ENCODE results near the gene FJX1. TPM values are rescaled to one million over a fixed set of nuclear protein-coding genes. Genes with fewer than 3 reads are reported as not detected.
A peak's percentile ranks its signal among the peaks of the same experiment; 100 is the strongest.

FJX1 gene
- total and polyA plus RNA-seq, 10 donors: 3.0 to 40.6 (median 9.2) TPM

DNA sequence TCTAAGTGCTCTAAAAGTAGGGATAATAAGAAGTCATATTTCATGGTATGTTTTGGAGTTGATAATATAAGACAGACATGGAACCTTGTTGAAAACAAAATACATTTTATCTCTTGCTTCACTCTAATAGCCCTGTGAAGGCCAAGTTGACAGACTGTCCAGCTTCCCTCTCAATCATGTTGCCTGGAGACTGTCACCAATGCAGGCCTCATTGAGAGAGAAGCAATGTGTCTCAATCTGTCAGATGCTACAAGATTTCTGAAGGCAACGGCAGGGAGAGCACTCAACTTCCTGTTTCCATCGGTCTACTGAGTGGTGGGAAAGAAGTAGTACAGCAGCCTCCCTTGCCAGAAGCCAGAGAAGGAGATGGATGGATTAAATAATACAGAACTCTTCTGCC lies 23.6 kb upstream of the FJX1 start:
- TF ChIP-seq POLR2AphosphoS5 (IDR thresholded peaks at IDR 0.05): no peak
- peak in 1 of 11 experiments; percentile 6 for TF ChIP-seq CTCF (IDR thresholded peaks at IDR 0.05 in 8 of 11, conservative IDR thresholded peaks at IDR 0.05 in 3 of 11)
- WGBS, 5 donors: 0 to 9% (median 5%) methylated on average over 2 of the region's 2 CpGs
- Histone ChIP-seq H3K27me3 (replicated peaks in 1 of 7) (peaks cover 0 to 19% (median 0%) of the 10 kb centered on the region in 7 donors), H3K27ac (peak overlapping the region in 2 of 8 donors; percentile 21 to 41), H3K4me3 (no peak overlapping the region), H3K9me3 (no peaks in the 10 kb centered on the region), H3K36me3 (no peaks in the 10 kb centered on the region), H3K4me1 (peaks cover 0 to 3% (median 0%) of the 10 kb centered on the region in 6 donors)
- DNase-seq: no peak
- intact Hi-C loops (cut with DNase I; ENCODE audit: low total_unique reads): no loop called here

GRCh38 chr11:35598254-35599125 lies 19.8 kb upstream of the FJX1 start:
- intact Hi-C loops (cut with DNase I; ENCODE audit: low total_unique reads): no loop called here
- 50 to 82% (median 76%) methylated on average over 3 of the region's 3 CpGs for WGBS, 5 donors
- H3K36me3 ChIP-seq: no peaks in the 10 kb centered on the region
- no peaks in the 10 kb centered on the region for H3K9me3 ChIP-seq
- no peak for DNase-seq
- H3K27ac ChIP-seq: no peak overlapping the region
- H3K4me3 ChIP-seq: no peak overlapping the region
- H3K27me3 ChIP-seq (replicated peaks in 1 of 7): peaks cover 0 to 24% (median 0%) of the 10 kb centered on the region in 7 donors
- TF ChIP-seq CTCF (IDR thresholded peaks at IDR 0.05 in 8 of 11, conservative IDR thresholded peaks at IDR 0.05 in 3 of 11) (no peak), POLR2A (IDR thresholded peaks at IDR 0.05) (no peak), POLR2AphosphoS5 (IDR thresholded peaks at IDR 0.05) (no peak)
- H3K4me1 ChIP-seq: peaks cover 0 to 3% (median 0%) of the 10 kb centered on the region in 6 donors

DNA sequence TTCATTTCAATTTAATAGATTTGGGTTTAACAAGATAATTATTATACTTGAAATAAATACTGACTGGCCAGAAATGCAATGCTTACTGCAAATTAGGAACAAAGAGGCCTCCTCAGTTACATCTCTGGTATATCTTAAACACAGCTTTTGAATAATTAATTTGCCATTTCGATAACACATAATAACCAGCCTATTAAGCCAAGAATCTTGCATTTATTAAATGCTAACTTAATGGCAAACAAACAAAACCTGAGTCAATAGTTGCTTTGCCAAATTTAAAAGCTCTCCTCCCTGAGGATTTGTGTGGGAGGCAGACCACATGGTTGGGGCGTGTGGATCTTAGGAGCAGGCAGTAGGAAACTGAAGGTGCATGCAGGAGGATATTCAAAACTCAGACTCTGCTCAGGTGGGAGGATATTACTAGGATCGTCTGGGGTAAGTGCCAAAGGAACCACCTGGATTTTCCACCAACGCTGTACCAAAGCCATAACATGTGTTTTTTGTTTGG lies 17.9 kb upstream of the FJX1 start:
- DNase-seq: no peak
- H3K27me3 ChIP-seq (replicated peaks in 1 of 7): peaks cover 0 to 42% (median 0%) of the 10 kb centered on the region in 7 donors
- intact Hi-C loops (cut with DNase I; ENCODE audit: low total_unique reads): no loop called here
- peaks cover 0 to 3% (median 0%) of the 10 kb centered on the region in 6 donors for H3K4me1 ChIP-seq
- 71 to 87% (median 85%) methylated on average over 4 of the region's 4 CpGs for WGBS, 5 donors
- H3K36me3 ChIP-seq: no peaks in the 10 kb centered on the region
- H3K27ac ChIP-seq: no peak overlapping the region
- no peak overlapping the region for H3K4me3 ChIP-seq
- no peaks in the 10 kb centered on the region for H3K9me3 ChIP-seq
- TF ChIP-seq POLR2AphosphoS5 (IDR thresholded peaks at IDR 0.05): no peak
- no peak for TF ChIP-seq CTCF (IDR thresholded peaks at IDR 0.05 in 8 of 11, conservative IDR thresholded peaks at IDR 0.05 in 3 of 11)
- no peak for TF ChIP-seq POLR2A (IDR thresholded peaks at IDR 0.05)

GRCh38 chr11:35602160-35602793 lies 16.0 kb upstream of the FJX1 start:
- WGBS, 5 donors: 50 to 70% (median 62%) methylated on average over 5 of the region's 5 CpGs
- Histone ChIP-seq H3K36me3 (no peaks in the 10 kb centered on the region), H3K4me1 (peaks cover 0 to 3% (median 0%) of the 10 kb centered on the region in 6 donors), H3K4me3 (no peak overlapping the region), H3K27me3 (replicated peaks in 1 of 7) (peaks cover 0 to 39% (median 0%) of the 10 kb centered on the region in 7 donors), H3K9me3 (no peaks in the 10 kb centered on the region), H3K27ac (peak overlapping the region in 4 of 8 donors; percentile 15 to 50 (median 25))
- intact Hi-C loops (cut with DNase I; ENCODE audit: low total_unique reads): no loop called here
- DNase-seq: no peak
- TF ChIP-seq POLR2AphosphoS5 (IDR thresholded peaks at IDR 0.05) (no peak), POLR2A (IDR thresholded peaks at IDR 0.05) (no peak), CTCF (IDR thresholded peaks at IDR 0.05 in 8 of 11, conservative IDR thresholded peaks at IDR 0.05 in 3 of 11) (no peak)

Data from spleen (tissue), 11 donors.